Measurements from ENCODE around the gene RAD1.
"Not testable (repeated sequence)": the region's sequence is repeated elsewhere in the genome, so short reads cannot be mapped to it uniquely, and the experiment has no call there.

The RAD1 gene

GRCh38 chr5:34915139-34915855 lies at the start of gene RAD1, which contains the start of gene BRIX1:
TSS of gene RAD1 (minus strand) at chr5:34915504. CDS start at chr5:34914892, 612 bp downstream.
TSS of gene BRIX1 (plus strand) at chr5:34915711. CDS start at chr5:34915739, 28 bp downstream.
- DNase-seq, result peak; percentile 98

GRCh38 chr5:34959323-34959722 lies 44.0 kb upstream of the RAD1 start:
- DNase-seq, result peak; percentile 63

GRCh38 chr5:34957857-34958690 lies 42.8 kb upstream of the RAD1 start:
- DNase-seq, result peak; percentile 44

GRCh38 chr5:34957321-34957720 lies 42.0 kb upstream of the RAD1 start:
- DNase-seq, result no peak

- no peak for DNase-seq
These were observed 29.2 kb upstream of the RAD1 start for GRCh38 chr5:34944460-34945047.

GRCh38 chr5:34944044-34944443 lies 28.7 kb upstream of the RAD1 start:
- DNase-seq, result no peak

GRCh38 chr5:34941936-34942335 lies 26.6 kb upstream of the RAD1 start:
- no peak for DNase-seq

- no peak for DNase-seq
These were observed 17.6 kb upstream of the RAD1 start for GRCh38 chr5:34932947-34933346.

- no peak for DNase-seq
These were observed 15.6 kb upstream of the RAD1 start for GRCh38 chr5:34930870-34931269.

GRCh38 chr5:34930462-34930844 lies 15.1 kb upstream of the RAD1 start:
- DNase-seq, result no peak

GRCh38 chr5:34929720-34930461 lies 14.6 kb upstream of the RAD1 start:
- DNase-seq, result peak; percentile 56

GRCh38 chr5:34929134-34929719 lies 13.9 kb upstream of the RAD1 start, which contains the start of gene DNAJC21:
TSS of gene DNAJC21 (plus strand) at chr5:34929559. CDS start at chr5:34929820, 261 bp downstream.
- peak; percentile 90 for DNase-seq

GRCh38 chr5:34928267-34928666 lies 13.0 kb upstream of the RAD1 start:
- DNase-seq, result no peak

- no peak for DNase-seq
These were observed 12.5 kb upstream of the RAD1 start for GRCh38 chr5:34927785-34928184.

- DNase-seq, result no peak
These were observed 11.1 kb upstream of the RAD1 start for GRCh38 chr5:34926318-34926888.

- DNase-seq, result no peak
These were observed 9.1 kb upstream of the RAD1 start for GRCh38 chr5:34924462-34924765.

GRCh38 chr5:34923694-34924461 lies 8.6 kb upstream of the RAD1 start:
- peak; percentile 88 for DNase-seq

- DNase-seq, result not testable (repeated sequence)
These were observed 8.0 kb upstream of the RAD1 start for GRCh38 chr5:34923256-34923655.

- no peak for DNase-seq
These were observed 3.8 kb upstream of the RAD1 start for GRCh38 chr5:34919077-34919476.

GRCh38 chr5:34918025-34918424 lies 2.7 kb upstream of the RAD1 start:
- DNase-seq, result no peak

GRCh38 chr5:34916518-34916917 lies 1.2 kb upstream of the RAD1 start:
- no peak for DNase-seq

GRCh38 chr5:34915856-34916192 lies 520 bp upstream of the RAD1 start:
- DNase-seq, result no peak
